Inferior parietal cortex (tissue), 1 donor: ENCODE measurements around the gene SLCO3A1.

ENCODE experiments used
- DNase-seq: peaks from one replicate; pipeline ENCODE4 v3.0.0-alpha.2; 2016; ENCODE audit errors: extremely low spot score

Gene SLCO3A1

DNA sequence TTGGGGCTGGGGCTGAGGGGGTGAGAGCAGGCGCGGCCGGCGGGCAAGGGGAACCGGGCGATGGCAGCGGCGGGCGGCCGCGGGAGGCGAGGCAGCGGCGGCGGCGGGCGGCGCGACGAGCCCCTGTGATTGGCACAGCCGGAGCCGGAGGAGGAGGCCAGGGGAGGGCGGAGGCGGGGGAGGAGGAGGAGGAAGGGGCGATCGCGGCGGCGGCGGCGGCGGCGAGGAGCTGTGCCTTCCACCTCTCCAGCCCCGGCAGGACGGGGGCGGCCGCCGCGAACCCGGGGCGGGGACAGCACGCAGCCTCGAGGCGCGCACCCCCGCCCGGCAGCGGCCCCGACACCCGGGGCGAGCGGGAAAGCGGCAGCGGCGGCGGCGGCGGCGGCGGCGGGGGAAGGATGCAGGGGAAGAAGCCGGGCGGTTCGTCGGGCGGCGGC is at the start of gene SLCO3A1:
TSS of gene SLCO3A1 (plus strand) at position 198 of the 437 bp plus-strand sequence.
- no peak for DNase-seq

DNA sequence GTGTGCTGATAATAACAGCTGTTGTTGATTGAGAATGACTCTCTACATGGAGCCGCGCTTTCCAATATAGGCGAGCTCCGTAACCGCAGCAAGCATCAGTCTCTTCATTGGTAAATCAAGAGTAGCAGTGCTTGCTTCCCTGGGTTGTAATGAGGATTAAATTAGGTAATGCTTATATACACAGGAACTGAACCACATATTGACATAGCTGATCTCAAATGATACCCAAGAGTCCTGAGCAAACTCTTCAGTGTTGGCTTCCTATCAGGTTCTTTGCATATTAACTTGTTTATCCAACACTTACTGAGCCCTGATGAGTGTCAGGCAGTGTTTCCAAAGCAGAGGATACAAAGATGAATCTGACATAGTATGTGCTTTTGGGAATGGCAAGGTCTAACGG is 46.4 kb upstream of the SLCO3A1 start:
- DNase-seq: no peak

GRCh38 chr15:91813924-91814323 is 39.6 kb upstream of the SLCO3A1 start:
- no peak for DNase-seq

- no peak for DNase-seq
These were observed 36.6 kb upstream of the SLCO3A1 start for GRCh38 chr15:91816942-91817341.

DNA sequence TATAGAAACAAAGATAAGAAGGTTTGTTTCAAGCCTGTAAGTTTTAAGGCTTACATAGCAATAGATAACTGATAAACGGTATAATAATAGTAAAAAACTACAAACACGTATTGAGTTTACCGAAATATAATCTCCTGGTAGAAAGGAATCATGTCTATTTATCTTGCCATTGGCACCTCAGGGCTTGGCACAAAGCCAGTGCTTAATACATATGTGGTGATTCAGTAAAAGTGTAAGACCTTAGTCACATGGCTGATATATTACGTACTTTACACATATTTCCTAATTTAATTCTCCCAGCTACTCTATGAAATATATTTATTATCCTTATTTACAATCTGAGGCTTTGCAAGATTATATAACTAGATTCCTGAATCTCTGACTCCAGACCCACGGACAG is 32.0 kb upstream of the SLCO3A1 start:
- no peak for DNase-seq

GRCh38 chr15:91824256-91824655 is 29.3 kb upstream of the SLCO3A1 start:
- no peak for DNase-seq

DNA sequence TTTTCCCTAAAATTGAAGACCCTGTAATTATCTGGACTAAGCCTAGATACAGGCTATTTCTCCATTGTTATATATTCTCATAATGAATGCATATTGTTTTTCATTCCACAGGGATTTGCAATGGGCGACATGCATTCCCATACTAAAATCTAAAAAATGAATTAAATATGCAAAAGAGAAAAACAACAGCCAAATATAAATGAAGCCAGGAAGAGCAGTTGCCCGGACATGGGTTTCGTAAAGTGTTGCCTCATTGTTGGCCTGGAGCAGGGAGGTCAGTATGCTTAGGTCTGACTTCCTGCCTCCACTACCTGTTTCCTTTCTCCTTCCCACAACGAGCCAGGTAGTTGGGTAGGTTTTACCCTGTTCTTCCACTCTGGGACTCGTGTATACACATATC is 27.1 kb upstream of the SLCO3A1 start:
- no peak for DNase-seq

GRCh38 chr15:91833056-91833455 is 20.5 kb upstream of the SLCO3A1 start:
- no peak for DNase-seq

DNA sequence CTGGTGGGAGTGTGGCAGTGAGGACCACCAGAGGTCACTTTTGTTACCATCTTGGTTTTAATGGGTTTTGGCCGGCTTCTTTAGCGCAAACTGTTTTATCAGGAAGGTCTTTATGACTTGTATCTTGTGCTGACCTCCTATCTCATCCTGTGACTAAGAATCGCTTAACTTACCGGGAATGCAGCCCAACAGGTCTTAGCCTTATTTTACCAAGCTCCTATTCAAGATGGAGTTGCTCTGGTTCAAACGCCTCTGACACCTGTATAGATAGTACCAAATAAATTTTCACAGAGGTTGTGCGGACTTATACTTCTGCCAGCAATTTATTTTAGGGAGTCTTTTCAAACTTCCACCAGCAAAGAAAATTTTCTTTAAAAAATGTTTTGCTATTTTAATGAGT is 13.6 kb upstream of the SLCO3A1 start:
- no peak for DNase-seq

- DNase-seq: no peak
These were observed 11.6 kb upstream of the SLCO3A1 start for GRCh38 chr15:91841861-91842260.

DNA sequence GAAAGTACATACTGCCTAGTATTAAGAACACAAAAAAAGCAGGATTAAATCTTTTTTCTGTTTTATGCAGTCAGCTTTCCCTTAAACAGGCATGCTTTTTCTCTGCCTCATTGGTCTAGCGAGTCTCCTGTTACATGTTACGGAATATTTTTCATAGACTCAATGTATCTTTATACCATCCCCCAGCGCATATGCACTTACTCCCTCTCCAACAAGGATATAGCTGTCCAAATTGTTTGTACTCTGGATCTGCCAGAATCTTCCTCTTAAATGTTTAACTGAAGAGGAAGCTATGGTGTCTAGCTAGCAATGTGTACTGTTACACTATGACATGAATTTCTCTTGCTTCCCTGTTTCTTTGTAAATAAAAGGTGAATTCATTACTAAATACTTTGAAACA is 9.2 kb upstream of the SLCO3A1 start:
- no peak for DNase-seq

DNA sequence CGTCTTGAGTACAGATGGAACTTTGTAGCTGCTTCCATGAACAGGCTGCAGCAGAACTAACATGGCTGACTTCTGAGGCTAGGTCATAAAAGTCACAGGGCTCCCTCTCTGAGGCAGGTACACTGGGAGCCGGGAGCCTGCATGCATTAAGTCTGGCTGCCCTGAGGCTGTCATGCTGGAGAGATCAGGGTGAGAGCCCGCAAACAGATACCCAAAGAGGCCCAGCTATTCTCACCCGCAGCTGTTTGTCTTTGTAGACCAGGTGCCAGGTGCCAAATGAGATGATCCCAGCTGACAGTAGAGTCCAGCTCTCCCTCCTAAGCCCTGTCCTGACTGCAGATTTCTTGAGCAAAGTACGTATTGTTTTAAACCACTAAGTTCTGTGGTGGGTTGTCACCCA is 8.6 kb upstream of the SLCO3A1 start:
- no peak for DNase-seq

GRCh38 chr15:91845720-91846119 is 7.8 kb upstream of the SLCO3A1 start:
- no peak for DNase-seq

- no peak for DNase-seq
These were observed 4.3 kb upstream of the SLCO3A1 start for GRCh38 chr15:91849180-91849579.

GRCh38 chr15:91849749-91850161 is 3.8 kb upstream of the SLCO3A1 start:
- DNase-seq: peak; percentile 67

- DNase-seq: peak; percentile 75
These were observed 582 bp upstream of the SLCO3A1 start for GRCh38 chr15:91852741-91853510.

GRCh38 chr15:91853948-91854638 is 585 bp downstream of the SLCO3A1 start:
- DNase-seq: no peak

- no peak for DNase-seq
These were observed 1.1 kb downstream of the SLCO3A1 start for GRCh38 chr15:91854639-91854990.

DNA sequence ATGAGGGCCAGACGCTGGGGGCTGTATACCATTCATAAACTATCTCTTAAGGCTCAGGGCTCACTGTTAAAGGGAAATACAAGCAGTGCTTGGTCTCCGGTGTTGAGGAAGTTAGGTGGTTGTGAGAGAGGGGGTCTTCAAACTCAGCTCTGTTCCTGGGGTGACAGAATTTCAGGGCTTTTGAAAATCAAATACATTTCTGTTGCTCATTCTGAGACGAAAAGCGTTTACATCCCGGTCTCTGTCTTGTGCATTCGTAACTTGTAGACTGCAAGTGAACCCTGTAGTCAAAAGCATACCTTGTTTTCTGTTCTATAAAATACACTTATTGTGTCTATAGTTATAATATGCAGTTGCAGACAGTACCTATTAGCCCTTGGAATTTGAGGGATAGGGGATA is 1.7 kb downstream of the SLCO3A1 start:
- DNase-seq: no peak

GRCh38 chr15:91855684-91856489 is 2.4 kb downstream of the SLCO3A1 start:
- DNase-seq: no peak

- no peak for DNase-seq
These were observed 3.7 kb downstream of the SLCO3A1 start for GRCh38 chr15:91857224-91857585.

GRCh38 chr15:91857772-91858171 is 4.3 kb downstream of the SLCO3A1 start:
- no peak for DNase-seq

- no peak for DNase-seq
These were observed 7.0 kb downstream of the SLCO3A1 start for GRCh38 chr15:91860498-91860897.
